HG03442 (cell line): ENCODE data around the gene ME1.
"Not testable (repeated sequence)": the region's sequence is repeated elsewhere in the genome, so short reads cannot be mapped to it uniquely, and the experiment has no call there.

Source experiments
- ATAC-seq: cut with Tn5 transposase; IDR thresholded peaks from one replicate; pipeline ENCODE4 v1.9.1; 2021; ENCODE audit warnings: mild to moderate bottlenecking, moderate library complexity; ENCODE audit not compliant: unreplicated experiment

Gene ME1

DNA sequence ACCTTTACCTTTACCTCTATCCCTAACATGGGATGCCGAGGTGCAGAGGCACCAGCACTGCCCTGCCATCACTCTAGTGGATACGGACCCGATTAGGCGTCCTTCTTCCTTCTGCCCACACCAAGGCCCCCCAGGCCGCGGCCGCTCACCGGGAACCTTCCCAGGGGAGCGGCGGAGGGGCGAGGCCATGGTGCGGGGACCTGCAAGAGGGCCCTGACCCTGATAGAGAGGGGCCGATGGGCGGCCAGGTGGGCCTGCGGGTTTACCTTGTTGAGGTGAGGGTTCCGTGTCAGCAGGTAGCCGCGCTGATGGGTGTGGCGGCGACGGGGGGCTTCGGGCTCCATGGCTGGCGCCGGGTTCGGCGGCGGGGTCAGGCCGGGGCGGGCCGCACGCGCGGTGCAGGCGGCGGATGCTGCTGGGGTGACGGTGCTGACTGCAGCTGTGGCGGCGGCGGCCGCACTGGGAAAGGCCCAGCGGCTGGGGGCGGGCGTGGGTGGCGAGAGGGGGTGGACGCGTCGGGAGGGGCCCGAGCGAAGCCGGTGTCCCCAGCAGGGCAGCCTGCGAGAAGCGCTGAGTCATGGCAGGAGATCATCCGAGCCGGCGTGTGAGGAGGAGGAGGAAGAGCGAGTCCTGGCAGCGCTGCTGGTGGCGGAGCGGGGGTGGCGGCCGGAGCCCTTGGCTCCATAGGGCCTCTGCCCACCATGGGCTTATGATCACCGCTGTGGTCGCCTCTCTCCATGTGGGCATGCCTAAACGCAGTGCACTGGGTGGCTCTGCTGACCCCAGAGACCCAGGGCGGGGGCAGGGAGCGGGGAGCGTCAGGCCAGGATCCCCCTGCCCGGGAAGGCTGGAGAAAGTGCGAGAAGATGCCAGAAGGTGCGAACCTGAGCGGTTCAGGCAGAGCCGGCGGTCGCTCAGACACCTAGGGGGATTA, at the start of gene ME1:
Gene ME1, minus strand, starts transcription at position 441 of the 934 bp plus-strand sequence. Its CDS starts 97 bp downstream, at position 344.
- peak; percentile 78 for ATAC-seq

DNA sequence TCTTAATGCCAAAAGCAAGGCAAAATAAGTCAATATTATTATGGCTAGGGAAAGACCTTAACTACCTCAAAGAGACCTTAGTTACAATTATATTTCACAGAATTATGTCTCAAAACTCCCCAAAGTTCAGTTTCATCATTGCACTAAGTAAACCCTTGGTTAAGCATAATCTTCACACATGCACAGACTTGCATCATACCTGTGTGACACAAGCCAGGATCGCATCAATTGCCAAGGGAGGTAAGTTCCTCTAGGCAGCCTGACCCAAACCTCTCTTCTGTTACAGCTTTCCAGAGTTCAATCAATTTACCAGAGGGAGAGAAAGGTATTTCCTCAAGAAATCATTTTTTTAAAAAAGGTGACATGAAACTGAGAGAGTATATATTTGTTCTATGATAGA, 49.6 kb upstream of the ME1 start:
- ATAC-seq = no peak

DNA sequence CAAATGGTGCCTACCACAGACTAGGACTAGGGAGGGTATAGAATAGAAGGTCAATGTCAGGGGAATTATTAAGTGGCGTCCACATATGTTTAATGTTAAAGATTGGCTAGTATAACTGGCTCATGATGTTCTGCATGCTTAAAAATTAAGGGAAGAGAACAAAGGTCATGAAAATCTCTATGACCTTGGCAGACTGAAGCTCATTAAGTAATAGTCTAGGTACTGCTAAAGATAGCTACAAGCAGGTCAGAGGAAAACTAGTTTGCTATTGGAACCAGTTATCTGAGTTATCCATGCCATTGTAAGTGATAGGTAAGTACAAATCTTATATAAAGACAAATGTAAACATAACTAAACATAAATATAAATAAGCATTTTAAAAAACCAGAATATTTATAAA, 48.5 kb upstream of the ME1 start:
- ATAC-seq = no peak

DNA sequence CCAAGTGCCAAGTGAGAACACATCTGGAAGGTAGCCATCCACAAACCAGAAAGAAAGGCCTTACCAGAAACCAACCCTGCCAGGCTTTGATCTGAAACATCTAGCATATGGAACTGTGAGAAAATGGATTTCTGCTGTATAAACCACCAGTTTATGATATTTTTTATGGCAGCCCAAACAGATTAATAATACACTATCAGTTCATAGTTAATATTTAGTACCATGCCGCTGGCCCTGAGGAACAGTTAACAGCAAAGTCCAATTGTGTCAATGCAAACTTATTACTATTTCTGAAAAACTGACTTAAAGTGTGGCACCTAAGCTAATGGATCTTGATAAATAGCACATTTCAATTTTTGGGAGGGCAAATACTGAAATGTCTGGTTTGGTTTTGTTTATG, 46.1 kb upstream of the ME1 start:
- ATAC-seq = no peak

DNA sequence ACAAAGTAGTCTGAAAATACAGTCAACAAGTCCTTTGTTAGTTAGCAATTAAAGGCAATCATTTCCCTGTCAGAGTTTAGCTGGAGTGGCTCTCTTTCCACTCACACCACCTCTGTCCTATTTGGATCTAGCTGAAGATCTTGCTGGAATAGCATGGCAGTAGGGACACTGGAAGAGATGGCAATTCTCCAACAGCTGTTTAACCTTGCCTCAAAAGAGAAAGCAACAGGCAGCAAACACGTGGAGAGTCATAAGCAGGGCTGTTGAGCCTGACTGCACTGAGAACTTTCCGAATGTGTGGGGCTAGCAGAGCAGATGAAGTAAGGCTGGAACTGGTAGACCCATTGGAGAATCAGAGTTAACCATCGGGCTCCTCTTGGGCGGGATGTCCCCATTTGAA, 43.5 kb upstream of the ME1 start:
- ATAC-seq = no peak

DNA sequence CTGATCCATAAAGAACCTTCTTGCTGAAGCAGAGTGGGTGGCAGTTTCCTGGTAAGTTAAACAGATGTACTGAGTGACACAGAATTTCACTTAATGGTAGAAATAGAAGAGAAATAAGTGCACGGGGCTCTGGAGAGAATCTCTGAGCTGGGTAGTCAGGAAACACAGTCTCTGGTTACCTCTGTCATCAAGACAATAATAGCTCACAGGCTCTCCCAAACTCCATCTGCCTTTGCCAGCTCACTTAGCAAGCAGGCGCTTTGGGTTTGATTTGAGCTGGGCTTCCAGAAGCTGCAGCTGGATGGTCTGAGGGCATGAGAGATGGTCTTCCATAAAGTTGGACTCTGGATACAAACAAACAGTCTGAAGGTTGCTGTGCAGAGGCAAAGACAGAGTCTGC, 41.9 kb upstream of the ME1 start:
- no peak for ATAC-seq

DNA sequence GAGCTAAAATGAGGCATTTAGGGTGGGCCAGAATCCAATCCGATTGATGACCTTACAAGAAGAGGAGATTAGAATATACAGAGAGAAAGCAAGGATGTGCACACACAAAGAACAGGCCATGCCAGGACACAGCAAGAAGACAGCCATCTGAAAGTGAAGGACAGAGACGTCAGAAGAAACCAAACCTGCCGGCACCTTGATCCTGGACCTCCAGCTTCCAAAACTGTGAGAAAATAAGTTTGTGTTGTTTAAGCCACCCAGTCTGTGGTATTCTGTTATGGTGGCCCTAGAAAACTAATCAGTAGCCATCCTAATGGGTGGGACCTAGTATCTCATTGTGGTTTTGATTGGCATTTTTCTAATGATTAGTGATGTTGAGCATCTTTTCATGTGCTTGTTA, 39.7 kb upstream of the ME1 start:
- ATAC-seq = no peak

DNA sequence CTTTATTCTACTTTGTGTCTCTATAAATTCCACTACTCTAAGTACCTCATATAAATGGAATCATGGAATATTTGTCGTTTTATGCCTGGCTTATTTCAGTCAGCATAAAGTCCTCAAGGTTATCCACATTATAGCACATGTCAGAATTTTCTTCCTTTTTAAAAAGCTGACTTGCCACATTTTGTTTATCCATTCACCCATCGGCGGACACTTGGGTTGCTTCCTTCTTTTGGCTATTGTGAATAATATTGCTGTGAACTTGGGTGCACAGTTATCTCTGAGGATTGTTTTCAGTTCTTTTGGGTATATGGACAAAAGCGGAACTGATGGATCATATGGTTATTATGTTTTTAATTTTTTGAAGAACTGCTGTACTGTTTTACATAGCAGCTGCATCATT, 39.1 kb upstream of the ME1 start:
- ATAC-seq = no peak

DNA sequence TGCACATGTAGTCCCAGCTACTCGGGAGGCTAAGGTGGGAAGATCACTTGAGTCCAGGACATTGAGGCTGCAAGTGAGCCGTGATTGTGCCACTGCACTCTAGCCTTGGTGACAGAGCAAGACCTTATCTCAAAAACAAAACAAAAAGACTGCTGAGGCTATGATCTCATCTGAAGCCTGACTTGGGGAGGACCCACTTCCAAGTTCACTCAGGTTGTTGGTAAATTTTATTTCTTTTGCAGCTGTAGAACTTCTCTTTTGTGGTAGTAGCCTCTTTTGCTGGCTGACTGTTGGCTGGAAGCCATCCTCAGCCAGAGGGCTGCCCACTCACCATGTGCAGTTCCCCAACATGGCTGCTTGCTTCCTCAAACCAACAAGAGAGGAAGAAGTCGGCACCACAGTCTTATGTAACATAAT, 36.8 kb upstream of the ME1 start:
- no peak for ATAC-seq

DNA sequence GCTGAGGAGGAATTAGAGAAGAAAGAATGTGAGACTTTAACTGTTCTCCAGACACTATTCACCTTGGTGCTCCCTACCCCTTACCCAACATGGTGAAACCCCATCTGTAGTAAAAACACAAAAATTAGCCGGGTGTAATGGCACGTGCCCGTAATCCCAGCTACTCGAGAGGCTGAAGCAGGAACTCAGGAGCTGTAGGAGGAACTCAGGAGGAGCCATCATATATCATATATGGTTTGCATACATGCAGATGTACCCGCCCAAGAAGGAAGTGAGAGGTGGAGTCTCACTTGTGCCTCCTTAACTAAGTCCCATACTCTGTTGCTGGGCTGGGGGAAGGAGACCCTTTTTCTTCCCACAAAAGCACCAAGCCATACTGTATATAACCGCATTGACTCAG, 35.5 kb upstream of the ME1 start:
- no peak for ATAC-seq

DNA sequence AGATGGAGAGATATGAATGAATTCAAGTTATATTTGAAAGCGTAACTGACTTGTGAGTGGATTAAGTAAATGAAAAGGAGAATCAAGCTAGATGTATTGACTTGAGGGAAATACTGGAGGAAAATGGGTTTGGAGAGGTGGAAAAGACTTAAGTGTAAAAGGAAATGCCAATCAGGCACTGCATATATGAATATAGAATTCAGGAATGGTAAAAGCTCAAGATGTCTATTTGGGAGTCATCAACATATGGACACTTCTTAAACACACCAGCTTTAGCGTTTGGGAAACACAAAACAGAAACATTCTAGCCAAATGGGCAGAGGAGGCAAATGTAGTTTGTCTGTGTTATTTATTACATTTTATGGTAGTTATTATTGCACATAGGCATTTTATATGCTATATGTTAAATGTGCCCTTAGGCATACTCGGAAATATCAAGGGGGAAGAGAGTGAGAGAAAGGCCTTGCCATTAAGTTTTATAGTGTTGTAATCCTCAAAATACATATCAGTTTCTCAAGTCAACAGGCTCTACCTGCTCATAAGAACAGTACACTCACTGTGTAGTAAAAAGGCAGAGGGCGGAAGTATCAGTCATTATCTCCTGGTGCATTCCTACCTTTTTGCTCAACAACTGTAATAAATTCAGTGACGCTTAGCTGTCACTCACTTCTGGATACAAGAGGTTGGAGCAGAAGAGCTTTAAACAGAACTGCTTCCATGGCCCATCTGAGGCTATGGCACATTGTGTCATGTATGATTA, 33.7 kb upstream of the ME1 start:
- no peak for ATAC-seq

DNA sequence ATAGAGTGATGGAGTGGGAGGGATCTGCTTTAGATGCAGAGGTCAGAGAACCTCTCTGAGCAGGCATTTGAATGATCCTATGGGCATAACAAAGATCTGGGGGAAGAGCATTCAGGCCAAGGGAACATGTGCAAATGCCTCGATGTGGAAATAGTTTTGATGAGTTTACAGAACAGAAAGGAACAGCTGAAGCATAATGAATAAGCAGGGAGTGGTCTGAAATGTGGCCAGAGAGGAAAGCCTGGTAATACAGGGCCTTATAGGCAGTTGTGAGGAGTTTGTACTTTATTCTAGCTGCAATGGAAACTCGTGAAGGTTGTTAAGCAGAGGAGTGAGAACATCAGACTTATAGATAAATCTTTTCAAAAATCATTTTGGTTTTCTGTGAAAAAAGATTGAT, 33.0 kb upstream of the ME1 start:
- no peak for ATAC-seq

DNA sequence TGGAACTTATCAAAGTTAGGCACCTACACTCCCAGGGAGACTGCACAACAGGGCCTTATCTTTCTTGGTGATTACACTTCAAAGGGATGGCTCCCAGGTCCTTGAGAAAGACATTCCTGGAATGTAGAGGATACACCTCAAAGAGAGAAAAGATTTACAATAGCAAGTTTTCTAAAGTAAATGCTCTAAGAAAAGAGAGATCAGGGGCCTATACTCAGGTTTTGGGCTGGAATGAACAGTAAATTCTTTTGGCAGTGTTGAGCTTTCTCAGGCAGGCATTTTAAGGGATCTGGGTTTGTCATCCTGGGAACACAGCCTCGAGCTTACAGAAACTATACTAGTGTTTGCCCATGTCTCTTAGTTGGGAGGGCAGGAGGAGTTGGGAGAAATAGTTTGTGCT, 31.7 kb upstream of the ME1 start:
- ATAC-seq = no peak

DNA sequence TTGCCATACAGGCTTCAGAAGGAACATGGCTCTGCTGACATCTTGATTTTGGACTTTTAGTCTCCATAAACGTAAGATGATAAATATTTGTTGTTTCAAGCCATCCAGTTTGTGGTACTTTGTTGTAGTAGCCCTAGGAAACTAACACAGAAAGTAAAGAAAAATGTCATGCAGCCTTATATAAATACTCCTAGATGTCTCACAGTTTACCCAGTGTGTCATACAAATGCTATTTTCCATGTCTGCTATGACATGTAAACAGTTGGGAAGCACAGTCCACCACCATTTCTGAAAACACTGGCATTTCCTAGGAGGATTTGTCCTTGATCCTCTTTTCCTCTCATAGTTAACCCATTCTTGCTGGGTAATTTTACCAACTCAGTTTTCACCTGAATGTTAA, 30.6 kb upstream of the ME1 start:
- no peak for ATAC-seq

DNA sequence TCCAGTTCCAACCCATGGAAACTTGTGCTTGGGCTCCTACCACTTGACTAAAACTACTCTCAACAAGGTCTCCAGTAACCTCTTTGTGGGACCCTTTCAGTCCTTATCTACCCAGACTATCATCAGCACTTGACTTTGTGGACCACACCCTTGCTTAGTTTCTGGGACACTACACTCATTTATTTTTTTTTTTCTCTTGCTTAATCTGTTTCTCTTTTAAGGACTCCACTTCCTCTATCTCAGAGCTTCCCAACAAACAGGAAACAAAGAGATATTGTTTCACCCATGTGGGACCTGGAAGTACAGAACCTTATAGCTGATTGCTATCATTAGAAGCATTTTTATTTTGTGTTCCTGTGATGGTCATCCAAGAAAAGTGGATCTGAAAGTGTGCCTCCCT, 28.8 kb upstream of the ME1 start:
- ATAC-seq = no peak

DNA sequence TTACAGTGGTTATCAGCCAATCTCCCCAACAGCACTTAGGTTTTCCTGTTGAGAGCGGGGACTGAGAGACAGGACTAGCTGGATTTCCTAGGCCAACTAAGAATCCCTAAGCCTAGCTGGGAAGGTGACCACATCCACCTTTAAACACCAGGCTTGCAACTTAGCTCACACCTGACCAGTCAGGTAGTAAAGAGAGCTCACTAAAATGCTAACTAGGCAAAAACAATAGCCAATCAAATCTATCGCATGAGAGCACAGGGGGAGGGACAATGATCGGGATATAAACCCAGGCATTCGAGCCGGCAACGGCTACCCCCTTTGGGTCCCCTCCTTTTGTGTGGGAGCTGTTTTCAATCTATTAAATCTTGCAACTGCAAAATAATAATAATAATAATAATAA, 19.2 kb upstream of the ME1 start:
- ATAC-seq = not testable (repeated sequence)

DNA sequence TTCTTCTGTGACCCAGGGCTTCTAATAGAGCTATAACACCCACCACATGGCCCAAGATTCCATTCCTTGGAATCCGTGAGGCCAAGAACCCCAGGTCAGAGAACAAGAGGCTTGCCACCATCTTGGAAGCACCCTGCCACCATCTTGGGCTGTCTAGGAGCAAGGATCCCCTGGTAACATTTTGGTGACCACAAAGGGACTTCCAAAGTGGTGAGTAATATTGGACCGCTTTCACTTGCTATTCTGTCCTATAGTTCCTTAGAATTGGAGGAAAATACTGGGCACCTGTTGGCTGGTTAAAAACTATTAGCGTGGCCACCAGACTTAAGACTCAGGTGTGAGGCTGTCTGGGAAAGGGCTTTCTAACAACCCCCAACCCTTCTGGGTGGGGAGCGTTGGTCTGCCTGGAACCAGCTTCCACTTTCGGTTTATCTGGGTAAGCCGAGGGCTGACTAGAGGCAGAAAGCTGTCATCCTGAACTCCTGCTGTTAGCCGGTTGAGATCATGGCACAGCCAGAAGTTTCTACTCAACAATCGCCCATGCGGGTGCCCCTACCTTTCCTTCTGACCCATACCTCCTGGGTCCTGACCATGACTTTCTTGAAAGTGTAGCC, 13.3 kb upstream of the ME1 start:
- not testable (repeated sequence) for ATAC-seq

DNA sequence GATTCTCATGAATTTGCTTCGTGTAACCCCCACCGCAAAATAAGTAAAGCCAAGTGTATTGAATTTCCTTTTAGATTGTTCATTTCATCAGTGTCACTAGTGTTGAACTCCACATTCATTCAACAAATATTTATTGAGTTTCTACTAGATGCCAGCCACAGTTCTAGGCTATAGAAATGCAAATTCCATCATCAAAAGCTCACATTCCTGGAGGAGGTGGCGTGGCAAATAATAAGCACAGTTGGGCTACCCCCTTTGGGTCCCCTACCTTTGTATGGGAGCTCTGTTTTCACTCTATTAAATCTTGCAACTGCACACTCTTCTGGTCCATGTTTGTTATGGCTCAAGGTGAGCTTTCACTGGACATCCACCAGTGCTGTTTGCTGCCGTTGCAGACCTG, 12.7 kb upstream of the ME1 start:
- no peak for ATAC-seq

DNA sequence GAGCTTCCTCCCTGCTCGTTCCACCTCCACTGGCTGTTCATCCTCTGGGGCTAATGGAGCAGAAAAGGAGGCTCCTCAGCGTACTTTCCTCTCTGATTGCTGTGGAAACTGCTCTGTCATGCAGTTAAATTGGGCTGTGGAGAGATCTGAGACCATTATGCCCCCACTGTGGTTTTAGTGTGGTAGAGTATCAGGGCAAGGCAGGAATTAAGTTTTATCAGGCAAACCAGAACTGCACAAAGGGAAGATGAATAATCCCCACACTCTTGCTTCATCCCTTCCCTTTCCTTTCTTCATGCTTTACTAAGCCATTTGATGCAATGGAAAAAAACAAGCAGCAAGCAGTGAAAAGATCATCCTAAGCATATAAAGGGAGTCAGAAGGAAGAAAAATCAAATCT, 11.9 kb upstream of the ME1 start:
- ATAC-seq = no peak

DNA sequence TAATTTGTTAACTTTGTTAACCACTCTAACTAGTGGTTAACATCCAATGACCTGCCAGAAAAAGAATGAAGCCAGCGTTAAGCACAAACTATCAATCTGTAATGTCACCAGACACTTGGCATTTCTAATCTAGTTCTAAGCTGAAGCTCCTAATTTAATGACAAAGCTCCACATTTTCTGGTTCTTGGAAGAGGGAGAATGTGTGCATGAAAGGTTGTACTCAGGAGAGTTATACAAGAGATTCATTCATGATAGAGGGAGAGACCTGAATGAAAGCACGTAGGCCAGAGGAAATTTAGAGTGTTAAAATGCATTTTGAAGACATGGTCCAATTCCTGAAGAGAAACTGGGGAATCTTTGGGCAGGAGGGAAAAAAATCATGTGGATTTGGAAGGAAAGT, 8.3 kb upstream of the ME1 start:
- no peak for ATAC-seq

DNA sequence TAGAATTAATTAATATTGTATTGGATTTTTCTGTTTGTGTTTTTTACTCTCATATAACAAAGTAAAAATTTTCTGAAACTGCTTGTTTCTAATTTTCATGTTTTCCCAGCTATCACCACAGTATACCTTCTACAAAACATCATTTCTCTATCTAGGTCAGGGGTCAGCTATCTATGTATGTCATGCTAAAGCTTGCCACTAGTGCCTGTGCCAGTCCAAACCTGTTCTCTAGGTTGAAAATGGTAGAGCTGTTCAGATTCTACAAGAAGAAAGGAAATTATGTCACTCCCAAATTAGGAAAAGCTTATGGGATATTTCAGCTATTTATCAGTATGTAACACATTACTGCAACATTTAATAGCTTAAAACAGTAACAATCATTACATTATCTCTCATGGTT, 5.8 kb upstream of the ME1 start:
- ATAC-seq = no peak

DNA sequence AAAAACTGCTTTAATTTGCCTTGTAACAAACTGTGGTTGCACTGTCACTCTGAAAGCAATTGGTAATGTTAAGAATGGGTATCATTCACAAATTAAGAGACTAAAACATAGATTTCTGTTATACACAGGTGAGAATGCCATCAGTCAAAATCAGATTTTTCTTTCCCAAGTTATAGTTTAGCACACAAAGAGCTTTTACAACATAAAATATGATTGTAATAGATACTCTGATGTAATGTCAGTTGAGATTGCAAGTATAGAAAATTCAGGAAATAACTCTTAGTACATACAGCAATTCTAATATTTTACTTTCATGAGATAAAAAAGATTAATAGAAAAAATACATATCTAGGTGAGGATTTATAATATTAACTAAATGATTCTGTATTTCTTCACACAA, 2.3 kb upstream of the ME1 start:
- no peak for ATAC-seq
